ENCODE measurements around the gene C1QTNF4. TPM values are rescaled to one million over a fixed set of nuclear protein-coding genes. Genes with fewer than 3 reads are reported as not detected.

The C1QTNF4 gene
- total and polyA plus RNA-seq, 2 of the 13 experiments (the other 11 are each of a cell fraction or from before 2014, with no cell fraction given) = not detected

- TF ChIP-seq ATRX (CRISPR knock-in tag; IDR thresholded peaks at IDR 0.05; ENCODE audit: borderline replicate concordance) (no peak), ZNF737 (CRISPR knock-in tag; IDR thresholded peaks at IDR 0.05; ENCODE audit: borderline replicate concordance) (no peak), ZNF343 (CRISPR knock-in tag; IDR thresholded peaks at IDR 0.05) (0 out of 2 replicates have a peak, but pooled peaks have one; percentile 23), PRDM4 (CRISPR knock-in tag; IDR thresholded peaks at IDR 0.05; ENCODE audit: borderline replicate concordance) (no peak), ZC3H13 (CRISPR knock-in tag; IDR thresholded peaks at IDR 0.05) (no peak), ZNF782 (CRISPR knock-in tag; IDR thresholded peaks at IDR 0.05; ENCODE audit: borderline replicate concordance) (no peak), SP2 (CRISPR knock-in tag; IDR thresholded peaks at IDR 0.05) (no peak), DNMT1 (CRISPR knock-in tag; IDR thresholded peaks at IDR 0.05) (no peak), PAXIP1 (CRISPR knock-in tag; conservative IDR thresholded peaks at IDR 0.05) (no peak), GMEB1 (CRISPR knock-in tag; IDR thresholded peaks at IDR 0.05; ENCODE audit: borderline replicate concordance) (no peak), ZSCAN25 (CRISPR knock-in tag; IDR thresholded peaks at IDR 0.05) (peak; percentile 45; the same call in 1 of the 2 replicates), ZNF362 (CRISPR knock-in tag; IDR thresholded peaks at IDR 0.05; ENCODE audit: borderline replicate concordance) (no peak), KDM6A (CRISPR knock-in tag; IDR thresholded peaks at IDR 0.05; ENCODE audit: low read depth) (no peak), NFRKB (IDR thresholded peaks at IDR 0.05) (no peak)
- TF ChIP-seq, protein P1, sequence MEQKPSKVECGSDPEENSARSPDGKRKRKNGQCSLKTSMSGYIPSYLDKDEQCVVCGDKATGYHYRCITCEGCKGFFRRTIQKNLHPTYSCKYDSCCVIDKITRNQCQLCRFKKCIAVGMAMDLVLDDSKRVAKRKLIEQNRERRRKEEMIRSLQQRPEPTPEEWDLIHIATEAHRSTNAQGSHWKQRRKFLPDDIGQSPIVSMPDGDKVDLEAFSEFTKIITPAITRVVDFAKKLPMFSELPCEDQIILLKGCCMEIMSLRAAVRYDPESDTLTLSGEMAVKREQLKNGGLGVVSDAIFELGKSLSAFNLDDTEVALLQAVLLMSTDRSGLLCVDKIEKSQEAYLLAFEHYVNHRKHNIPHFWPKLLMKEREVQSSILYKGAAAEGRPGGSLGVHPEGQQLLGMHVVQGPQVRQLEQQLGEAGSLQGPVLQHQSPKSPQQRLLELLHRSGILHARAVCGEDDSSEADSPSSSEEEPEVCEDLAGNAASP (CRISPR knock-in tag; IDR thresholded peaks at IDR 0.05; ENCODE audit: borderline replicate concordance) = no peak
These were observed at the start of gene C1QTNF4 (continued) for GRCh38 chr11:47593934-47594855.
